ENCODE data around the gene SEC31B. TPM values are rescaled to one million over a fixed set of nuclear protein-coding genes. Genes with fewer than 3 reads are reported as not detected.
A peak's percentile ranks its signal among the peaks of the same experiment; 100 is the strongest.

The SEC31B gene
- total and polyA plus RNA-seq, 9 donors = 5.3 to 15.6 (median 8.9) TPM

DNA sequence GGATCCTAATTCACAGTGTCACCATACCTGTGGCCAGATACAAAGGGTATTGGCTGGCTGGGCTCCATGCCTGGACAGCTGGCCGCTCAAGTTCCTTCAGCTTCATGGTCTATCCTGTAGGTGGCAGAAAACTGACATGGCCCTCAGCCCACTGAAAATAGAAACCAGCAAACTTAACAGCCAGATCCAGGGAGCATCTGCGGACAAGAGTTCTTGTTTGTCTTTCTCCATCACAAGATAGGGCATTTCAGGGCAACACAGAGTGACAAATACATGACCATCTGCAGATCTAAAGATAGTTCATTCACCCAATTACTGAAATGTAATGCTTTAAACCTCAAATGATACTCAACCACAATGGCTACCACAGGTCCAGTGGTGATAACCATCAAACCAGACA, 2.8 kb downstream of the SEC31B start:
- Histone ChIP-seq H3K4me3 (ENCODE audit: low read length) (no peak overlapping the region), H3K4me1 (ENCODE audit: control insufficient read depth, insufficient read depth, low read length) (peaks cover 11% of the 10 kb centered on the region), H3K27me3 (ENCODE audit: control insufficient read depth, insufficient read depth, low read length) (peaks cover 18% of the 10 kb centered on the region), H3K27ac (ENCODE audit: low read length) (no peak overlapping the region), H3K36me3 (ENCODE audit: control insufficient read depth, insufficient read depth, low read length) (no peaks in the 10 kb centered on the region), H3K9me3 (replicated peaks; ENCODE audit: control insufficient read depth, low read depth, low read length) (no peaks in the 10 kb centered on the region)
- no peak for DNase-seq
- 75% methylated on average over 2 of the region's 2 CpGs for WGBS (ENCODE audit: insufficient coverage)

- no CpG with 5 or more reads among the region's 3 CpGs for WGBS (ENCODE audit: insufficient coverage)
- Histone ChIP-seq H3K9me3 (replicated peaks; ENCODE audit: control insufficient read depth, low read depth, low read length) (no peaks in the 10 kb centered on the region), H3K4me3 (ENCODE audit: low read length) (no peak overlapping the region), H3K27me3 (ENCODE audit: control insufficient read depth, insufficient read depth, low read length) (peaks cover 17% of the 10 kb centered on the region), H3K36me3 (ENCODE audit: control insufficient read depth, insufficient read depth, low read length) (peaks cover 2% of the 10 kb centered on the region), H3K4me1 (ENCODE audit: control insufficient read depth, insufficient read depth, low read length) (peaks cover 11% of the 10 kb centered on the region), H3K27ac (ENCODE audit: low read length) (no peak overlapping the region)
- no peak for DNase-seq
Observed at GRCh38 chr10:100515612-100516011, 4.0 kb downstream of the SEC31B start.

- Histone ChIP-seq H3K27me3 (ENCODE audit: control insufficient read depth, insufficient read depth, low read length) (no peaks in the 10 kb centered on the region), H3K4me3 (ENCODE audit: low read length) (no peak overlapping the region), H3K4me1 (ENCODE audit: control insufficient read depth, insufficient read depth, low read length) (no peaks in the 10 kb centered on the region), H3K36me3 (ENCODE audit: control insufficient read depth, insufficient read depth, low read length) (peaks cover 26% of the 10 kb centered on the region), H3K27ac (ENCODE audit: low read length) (no peak overlapping the region), H3K9me3 (replicated peaks; ENCODE audit: control insufficient read depth, low read depth, low read length) (no peaks in the 10 kb centered on the region)
- 81% methylated on average over 7 of the region's 7 CpGs for WGBS (ENCODE audit: insufficient coverage)
- no peak for DNase-seq
Observed at GRCh38 chr10:100510533-100511308, 8.9 kb downstream of the SEC31B start.

- no peaks in the 10 kb centered on the region for H3K9me3 ChIP-seq (replicated peaks; ENCODE audit: control insufficient read depth, low read depth, low read length)
- no peaks in the 10 kb centered on the region for H3K27me3 ChIP-seq (ENCODE audit: control insufficient read depth, insufficient read depth, low read length)
- H3K4me1 ChIP-seq (ENCODE audit: control insufficient read depth, insufficient read depth, low read length) = no peaks in the 10 kb centered on the region
- no peak overlapping the region for H3K27ac ChIP-seq (ENCODE audit: low read length)
- no peak overlapping the region for H3K4me3 ChIP-seq (ENCODE audit: low read length)
- peaks cover 32% of the 10 kb centered on the region for H3K36me3 ChIP-seq (ENCODE audit: control insufficient read depth, insufficient read depth, low read length)
- no peak for DNase-seq
- WGBS (ENCODE audit: insufficient coverage) = 76% methylated on average over 6 of the region's 8 CpGs
Observed at GRCh38 chr10:100509241-100509840, 10.3 kb downstream of the SEC31B start.

DNA sequence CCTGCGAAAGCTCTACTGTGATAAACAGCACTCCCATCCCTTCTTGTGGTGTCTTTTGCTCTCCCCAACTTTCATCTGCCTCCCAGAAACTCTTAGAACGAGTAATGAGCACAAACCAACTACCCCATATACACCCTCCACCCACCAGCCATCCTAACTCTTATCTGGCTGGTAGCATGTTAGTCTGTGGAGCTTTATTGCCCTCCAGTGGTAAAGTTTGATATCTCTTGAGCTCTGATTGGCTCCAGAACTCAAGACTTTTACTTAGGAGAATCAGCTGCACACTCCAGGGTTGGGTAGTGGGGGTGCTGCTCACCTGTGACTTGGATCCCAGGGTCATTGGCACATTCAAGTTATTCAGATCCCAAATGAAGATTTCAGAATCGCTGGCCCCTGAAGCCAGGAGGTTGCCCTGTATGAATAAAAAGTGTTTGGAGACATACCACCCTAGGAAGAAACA, 10.9 kb downstream of the SEC31B start:
- Histone ChIP-seq H3K9me3 (replicated peaks; ENCODE audit: control insufficient read depth, low read depth, low read length) (no peaks in the 10 kb centered on the region), H3K27ac (ENCODE audit: low read length) (no peak overlapping the region), H3K27me3 (ENCODE audit: control insufficient read depth, insufficient read depth, low read length) (no peaks in the 10 kb centered on the region), H3K4me1 (ENCODE audit: control insufficient read depth, insufficient read depth, low read length) (no peaks in the 10 kb centered on the region), H3K36me3 (ENCODE audit: control insufficient read depth, insufficient read depth, low read length) (peaks cover 32% of the 10 kb centered on the region), H3K4me3 (ENCODE audit: low read length) (no peak overlapping the region)
- 100% methylated on average over 1 of the region's 3 CpGs for WGBS (ENCODE audit: insufficient coverage)
- peak; percentile 21 for DNase-seq

DNA sequence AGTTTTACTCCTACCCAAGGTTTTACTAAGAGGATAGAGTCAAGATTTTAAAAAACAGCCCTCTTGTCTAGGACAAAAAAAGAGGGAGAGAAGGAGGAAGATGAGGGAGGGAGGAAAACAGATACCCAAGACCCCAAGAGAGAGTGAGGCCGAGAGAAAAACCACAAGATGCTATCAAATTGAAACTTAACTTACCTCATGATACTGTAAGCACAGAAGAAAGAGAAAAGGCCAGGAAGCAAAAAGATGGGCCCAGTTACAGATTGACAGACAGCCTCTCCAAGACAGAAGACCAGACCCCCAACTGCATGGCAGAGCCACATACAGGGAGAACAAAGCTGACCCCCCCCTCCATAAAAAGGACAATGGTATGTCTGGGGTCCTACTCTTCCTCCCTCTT, 11.4 kb downstream of the SEC31B start:
- no peak for DNase-seq
- no peaks in the 10 kb centered on the region for H3K27me3 ChIP-seq (ENCODE audit: control insufficient read depth, insufficient read depth, low read length)
- no CpG with 5 or more reads among the region's 1 CpG for WGBS (ENCODE audit: insufficient coverage)
- no peaks in the 10 kb centered on the region for H3K9me3 ChIP-seq (replicated peaks; ENCODE audit: control insufficient read depth, low read depth, low read length)
- no peak overlapping the region for H3K4me3 ChIP-seq (ENCODE audit: low read length)
- no peak overlapping the region for H3K27ac ChIP-seq (ENCODE audit: low read length)
- H3K4me1 ChIP-seq (ENCODE audit: control insufficient read depth, insufficient read depth, low read length) = no peaks in the 10 kb centered on the region
- H3K36me3 ChIP-seq (ENCODE audit: control insufficient read depth, insufficient read depth, low read length) = peaks cover 32% of the 10 kb centered on the region

GRCh38 chr10:100507357-100507732, 12.3 kb downstream of the SEC31B start:
- H3K9me3 ChIP-seq (replicated peaks; ENCODE audit: control insufficient read depth, low read depth, low read length) = no peaks in the 10 kb centered on the region
- no peaks in the 10 kb centered on the region for H3K4me1 ChIP-seq (ENCODE audit: control insufficient read depth, insufficient read depth, low read length)
- no peak overlapping the region for H3K4me3 ChIP-seq (ENCODE audit: low read length)
- H3K36me3 ChIP-seq (ENCODE audit: control insufficient read depth, insufficient read depth, low read length) = peaks cover 32% of the 10 kb centered on the region
- no peak overlapping the region for H3K27ac ChIP-seq (ENCODE audit: low read length)
- 81% methylated on average over 5 of the region's 5 CpGs for WGBS (ENCODE audit: insufficient coverage)
- no peaks in the 10 kb centered on the region for H3K27me3 ChIP-seq (ENCODE audit: control insufficient read depth, insufficient read depth, low read length)
- no peak for DNase-seq

GRCh38 chr10:100506596-100507356, 12.9 kb downstream of the SEC31B start:
- 97% methylated on average over 4 of the region's 5 CpGs for WGBS (ENCODE audit: insufficient coverage)
- DNase-seq = no peak
- Histone ChIP-seq H3K4me1 (ENCODE audit: control insufficient read depth, insufficient read depth, low read length) (no peaks in the 10 kb centered on the region), H3K27ac (ENCODE audit: low read length) (no peak overlapping the region), H3K36me3 (ENCODE audit: control insufficient read depth, insufficient read depth, low read length) (peaks cover 37% of the 10 kb centered on the region), H3K4me3 (ENCODE audit: low read length) (no peak overlapping the region), H3K27me3 (ENCODE audit: control insufficient read depth, insufficient read depth, low read length) (no peaks in the 10 kb centered on the region), H3K9me3 (replicated peaks; ENCODE audit: control insufficient read depth, low read depth, low read length) (no peaks in the 10 kb centered on the region)

GRCh38 chr10:100505164-100505563, 14.5 kb downstream of the SEC31B start:
- H3K27ac ChIP-seq (ENCODE audit: low read length) = no peak overlapping the region
- H3K9me3 ChIP-seq (replicated peaks; ENCODE audit: control insufficient read depth, low read depth, low read length) = no peaks in the 10 kb centered on the region
- no CpG with 5 or more reads among the region's 2 CpGs for WGBS (ENCODE audit: insufficient coverage)
- peaks cover 40% of the 10 kb centered on the region for H3K36me3 ChIP-seq (ENCODE audit: control insufficient read depth, insufficient read depth, low read length)
- H3K4me3 ChIP-seq (ENCODE audit: low read length) = no peak overlapping the region
- H3K27me3 ChIP-seq (ENCODE audit: control insufficient read depth, insufficient read depth, low read length) = no peaks in the 10 kb centered on the region
- no peak for DNase-seq
- H3K4me1 ChIP-seq (ENCODE audit: control insufficient read depth, insufficient read depth, low read length) = no peaks in the 10 kb centered on the region

DNA sequence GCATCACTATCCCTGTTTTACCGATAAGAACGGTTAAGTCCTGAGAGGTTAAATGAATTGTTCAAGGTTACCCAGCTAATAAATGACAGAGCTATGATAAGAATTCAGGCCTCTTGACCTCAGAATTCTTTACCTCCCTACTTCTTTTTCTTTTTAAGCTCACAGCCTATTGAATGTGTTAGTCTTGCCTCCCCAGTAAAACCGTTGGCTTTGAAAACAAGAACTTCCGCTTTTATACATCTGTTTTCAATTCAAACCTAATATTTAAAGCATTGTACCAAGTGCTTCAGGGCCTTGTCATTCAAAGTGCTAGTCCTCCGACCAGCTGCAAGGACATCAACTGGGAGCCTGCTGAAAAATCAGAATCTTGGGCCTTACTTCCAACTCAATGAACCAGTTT, 15.6 kb downstream of the SEC31B start:
- DNase-seq = peak; percentile 56
- 38% methylated on average over 2 of the region's 5 CpGs for WGBS (ENCODE audit: insufficient coverage)
- no peaks in the 10 kb centered on the region for H3K27me3 ChIP-seq (ENCODE audit: control insufficient read depth, insufficient read depth, low read length)
- H3K27ac ChIP-seq (ENCODE audit: low read length) = no peak overlapping the region
- no peaks in the 10 kb centered on the region for H3K9me3 ChIP-seq (replicated peaks; ENCODE audit: control insufficient read depth, low read depth, low read length)
- H3K4me3 ChIP-seq (ENCODE audit: low read length) = no peak overlapping the region
- no peaks in the 10 kb centered on the region for H3K4me1 ChIP-seq (ENCODE audit: control insufficient read depth, insufficient read depth, low read length)
- H3K36me3 ChIP-seq (ENCODE audit: control insufficient read depth, insufficient read depth, low read length) = peaks cover 46% of the 10 kb centered on the region

All from muscle of leg (tissue), 11 donors.